Stimulated activated naive CD8-positive, alpha-beta T cell treated with anti-CD3 and anti-CD28 coated beads, Interleukin-15, Interleukin-2, amounts not matched to agents 100 ng/mL and 50 ng/mL, for 24 hours (primary cell): Measurements from ENCODE around the gene ASMT.
"Not testable (repeated sequence)": the region's sequence is repeated elsewhere in the genome, so short reads cannot be mapped to it uniquely, and the experiment has no call there.

ENCODE experiments used
- H3K27ac Mint-ChIP-seq: one replicate; pipeline ENCODE4 v1.8.0; 2021; ENCODE audit warnings: mild to moderate bottlenecking, mixed read lengths
- H3K27me3 Mint-ChIP-seq: one replicate; pipeline ENCODE4 v1.8.0; 2021; ENCODE audit warnings: mixed read lengths
- H3K36me3 Mint-ChIP-seq: one replicate; pipeline ENCODE4 v1.8.0; 2021; ENCODE audit warnings: low read depth, mixed read lengths
- H3K4me1 Mint-ChIP-seq: one replicate; pipeline ENCODE4 v1.8.0; 2021; ENCODE audit warnings: low read depth, mixed read lengths
- H3K4me3 Mint-ChIP-seq: one replicate; pipeline ENCODE4 v1.8.0; 2021; ENCODE audit warnings: mild to moderate bottlenecking, mixed read lengths
- H3K9me3 Mint-ChIP-seq: one replicate; pipeline ENCODE4 v1.8.0; 2021; ENCODE audit warnings: mixed read lengths

The ASMT gene

GRCh38 chrX:1606496-1606895 is 8.4 kb upstream of the ASMT start:
- Mint-ChIP-seq H3K36me3 (peaks cover 32% of the 10 kb centered on the region), H3K4me3 (no peak overlapping the region), H3K27me3 (no peaks in the 10 kb centered on the region), H3K4me1 (no peaks in the 10 kb centered on the region), H3K9me3 (no peaks in the 10 kb centered on the region), H3K27ac (no peak overlapping the region)

- Mint-ChIP-seq H3K36me3 (peaks cover 5% of the 10 kb centered on the region), H3K27ac (no peak overlapping the region), H3K9me3 (no peaks in the 10 kb centered on the region), H3K4me3 (no peak overlapping the region), H3K4me1 (no peaks in the 10 kb centered on the region), H3K27me3 (no peaks in the 10 kb centered on the region)
Measured at GRCh38 chrX:1609311-1609710, 5.5 kb upstream of the ASMT start.

DNA sequence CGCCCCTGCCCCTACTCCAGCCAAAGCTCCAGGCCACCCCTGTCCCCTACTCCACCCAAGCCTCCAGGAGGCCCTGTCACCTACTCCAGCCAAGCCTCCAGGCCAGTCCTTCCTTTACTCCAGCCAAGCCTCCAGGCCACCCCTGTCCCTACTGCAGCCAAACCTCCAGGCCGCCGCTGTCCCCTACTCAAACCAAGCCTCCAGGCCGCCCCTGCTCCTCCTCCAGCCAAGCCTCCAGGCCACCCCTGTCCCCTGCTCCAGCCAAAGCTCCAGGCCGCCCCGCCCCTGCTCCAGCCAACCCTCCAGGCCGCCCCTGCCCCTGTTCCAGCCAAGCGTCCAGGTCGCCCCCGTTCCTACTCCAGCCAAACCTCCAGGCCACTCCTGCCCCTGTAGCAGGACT is 5.1 kb upstream of the ASMT start:
- Mint-ChIP-seq H3K27me3 (no peaks in the 10 kb centered on the region), H3K4me3 (no peak overlapping the region), H3K36me3 (peaks cover 2% of the 10 kb centered on the region), H3K9me3 (no peaks in the 10 kb centered on the region), H3K27ac (no peak overlapping the region), H3K4me1 (no peaks in the 10 kb centered on the region)

GRCh38 chrX:1610166-1610565 is 4.7 kb upstream of the ASMT start:
- Mint-ChIP-seq H3K4me3 (no peak overlapping the region), H3K27me3 (no peaks in the 10 kb centered on the region), H3K9me3 (no peaks in the 10 kb centered on the region), H3K36me3 (no peaks in the 10 kb centered on the region), H3K27ac (no peak overlapping the region), H3K4me1 (no peaks in the 10 kb centered on the region)

- H3K27me3 Mint-ChIP-seq = no peaks in the 10 kb centered on the region
- H3K4me1 Mint-ChIP-seq = no peaks in the 10 kb centered on the region
- H3K4me3 Mint-ChIP-seq = no peak overlapping the region
- no peaks in the 10 kb centered on the region for H3K9me3 Mint-ChIP-seq
- no peaks in the 10 kb centered on the region for H3K36me3 Mint-ChIP-seq
- H3K27ac Mint-ChIP-seq = no peak overlapping the region
Measured at GRCh38 chrX:1610736-1611135, 4.1 kb upstream of the ASMT start.

DNA sequence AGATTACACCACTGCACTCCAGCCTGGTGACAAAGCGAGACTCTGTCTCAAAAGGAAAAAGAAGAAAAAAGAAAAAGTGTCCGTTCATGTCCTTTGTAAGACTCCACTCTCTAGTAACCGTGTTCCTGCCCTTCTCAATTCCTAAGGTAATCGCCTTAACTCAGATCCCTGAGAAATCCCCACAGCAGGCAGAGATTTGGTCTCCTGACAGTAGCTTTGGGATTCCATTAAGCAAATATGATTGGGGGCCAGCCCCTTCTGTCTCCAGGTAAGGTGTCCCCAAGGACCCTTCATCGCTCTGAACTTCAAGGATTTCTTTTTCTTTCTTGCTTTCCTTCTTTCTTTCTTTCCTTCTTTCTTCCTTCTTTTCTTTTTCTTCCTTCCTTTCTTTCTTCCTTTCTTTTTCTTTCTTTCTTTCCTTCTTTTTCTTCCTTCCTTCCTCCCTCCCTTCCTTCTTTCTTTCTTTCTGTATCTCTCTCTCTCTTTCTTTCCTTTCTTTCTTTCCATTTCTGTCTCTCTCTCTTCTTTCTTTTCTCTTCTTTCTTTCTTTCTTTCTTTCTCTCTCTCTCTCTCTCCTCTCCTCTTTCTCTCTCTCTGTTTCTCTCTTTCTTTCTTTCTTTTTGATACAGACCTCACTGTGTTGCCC is 2.1 kb upstream of the ASMT start:
- no peak overlapping the region for H3K27ac Mint-ChIP-seq
- H3K27me3 Mint-ChIP-seq = no peaks in the 10 kb centered on the region

GRCh38 chrX:1618689-1619088 is 3.8 kb downstream of the ASMT start:
- Mint-ChIP-seq H3K36me3 (no peaks in the 10 kb centered on the region), H3K9me3 (no peaks in the 10 kb centered on the region), H3K4me1 (peaks cover 7% of the 10 kb centered on the region), H3K27ac (no peak overlapping the region), H3K4me3 (no peak overlapping the region), H3K27me3 (no peaks in the 10 kb centered on the region)

More for the DNA sequence above, 2.1 kb upstream of the ASMT start:
- Mint-ChIP-seq H3K4me1 (no peaks in the 10 kb centered on the region), H3K4me3 (no peak overlapping the region), H3K9me3 (no peaks in the 10 kb centered on the region), H3K36me3 (no peaks in the 10 kb centered on the region)

GRCh38 chrX:1623691-1624090 is 8.8 kb downstream of the ASMT start:
- H3K9me3 Mint-ChIP-seq = no peaks in the 10 kb centered on the region
- no peak overlapping the region for H3K4me3 Mint-ChIP-seq
- no peaks in the 10 kb centered on the region for H3K36me3 Mint-ChIP-seq
- no peaks in the 10 kb centered on the region for H3K27me3 Mint-ChIP-seq
- peaks cover 7% of the 10 kb centered on the region for H3K4me1 Mint-ChIP-seq
- no peak overlapping the region for H3K27ac Mint-ChIP-seq

- not testable (repeated sequence) for H3K36me3 Mint-ChIP-seq, H3K27me3 Mint-ChIP-seq, H3K4me3 Mint-ChIP-seq, H3K27ac Mint-ChIP-seq, H3K4me1 Mint-ChIP-seq, H3K9me3 Mint-ChIP-seq
Measured at GRCh38 chrX:1624158-1624860, 9.4 kb downstream of the ASMT start.

DNA sequence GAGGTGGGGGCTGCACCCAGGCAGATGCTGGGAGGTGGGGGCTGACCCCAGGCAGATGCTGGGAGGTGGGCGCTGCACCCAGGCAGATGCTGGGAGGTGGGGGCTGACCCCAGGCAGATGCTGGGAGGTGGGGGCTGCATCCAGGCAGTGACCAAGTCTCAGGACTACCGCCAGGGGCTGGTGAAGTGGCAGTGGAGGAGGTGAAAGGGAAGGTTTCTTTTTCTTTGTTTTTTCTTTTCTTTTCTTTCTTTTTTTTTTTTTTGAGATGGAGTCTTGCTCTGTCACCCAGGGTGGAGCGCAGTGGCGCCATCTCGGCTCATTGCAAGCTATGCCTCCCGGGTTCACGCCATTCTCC is 10.0 kb downstream of the ASMT start:
- H3K4me3 Mint-ChIP-seq, H3K36me3 Mint-ChIP-seq, H3K27ac Mint-ChIP-seq: not testable (repeated sequence)

DNA sequence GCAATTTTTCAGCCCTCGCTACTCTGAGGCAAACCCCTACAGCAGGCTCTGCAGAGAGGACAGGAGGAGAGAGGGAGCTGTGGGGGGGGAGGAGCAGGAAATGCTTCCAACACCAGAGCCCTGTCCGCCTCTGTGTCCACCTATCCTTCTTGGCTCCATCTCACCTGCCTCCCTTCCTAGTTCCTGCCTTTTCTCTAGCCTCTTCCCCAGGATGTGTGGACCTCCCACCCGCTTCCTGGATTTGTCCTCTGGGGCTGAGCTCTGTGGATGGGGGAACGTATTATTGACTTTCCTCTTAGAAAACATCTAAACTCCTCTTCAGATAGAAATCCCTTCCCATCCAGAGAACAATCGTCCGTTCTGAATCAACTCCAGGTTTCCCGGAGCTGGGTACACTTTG is 14.4 kb downstream of the ASMT start:
- Mint-ChIP-seq H3K27ac (no peak overlapping the region), H3K36me3 (no peaks in the 10 kb centered on the region), H3K4me3 (no peak overlapping the region), H3K9me3 (no peaks in the 10 kb centered on the region), H3K4me1 (no peaks in the 10 kb centered on the region), H3K27me3 (no peaks in the 10 kb centered on the region)

More for the DNA sequence above, 10.0 kb downstream of the ASMT start:
- H3K4me1 Mint-ChIP-seq, H3K27me3 Mint-ChIP-seq, H3K9me3 Mint-ChIP-seq: not testable (repeated sequence)

GRCh38 chrX:1646009-1646408 is 31.1 kb downstream of the ASMT start:
- Mint-ChIP-seq H3K36me3 (no peaks in the 10 kb centered on the region), H3K4me1 (peaks cover 3% of the 10 kb centered on the region), H3K9me3 (peaks cover 11% of the 10 kb centered on the region), H3K4me3 (no peak overlapping the region), H3K27me3 (peaks cover 9% of the 10 kb centered on the region), H3K27ac (no peak overlapping the region)

GRCh38 chrX:1649621-1650020 is 34.8 kb downstream of the ASMT start:
- Mint-ChIP-seq H3K4me3 (no peak overlapping the region), H3K9me3 (peaks cover 11% of the 10 kb centered on the region), H3K27me3 (peaks cover 9% of the 10 kb centered on the region), H3K4me1 (peaks cover 6% of the 10 kb centered on the region), H3K36me3 (no peaks in the 10 kb centered on the region), H3K27ac (no peak overlapping the region)

DNA sequence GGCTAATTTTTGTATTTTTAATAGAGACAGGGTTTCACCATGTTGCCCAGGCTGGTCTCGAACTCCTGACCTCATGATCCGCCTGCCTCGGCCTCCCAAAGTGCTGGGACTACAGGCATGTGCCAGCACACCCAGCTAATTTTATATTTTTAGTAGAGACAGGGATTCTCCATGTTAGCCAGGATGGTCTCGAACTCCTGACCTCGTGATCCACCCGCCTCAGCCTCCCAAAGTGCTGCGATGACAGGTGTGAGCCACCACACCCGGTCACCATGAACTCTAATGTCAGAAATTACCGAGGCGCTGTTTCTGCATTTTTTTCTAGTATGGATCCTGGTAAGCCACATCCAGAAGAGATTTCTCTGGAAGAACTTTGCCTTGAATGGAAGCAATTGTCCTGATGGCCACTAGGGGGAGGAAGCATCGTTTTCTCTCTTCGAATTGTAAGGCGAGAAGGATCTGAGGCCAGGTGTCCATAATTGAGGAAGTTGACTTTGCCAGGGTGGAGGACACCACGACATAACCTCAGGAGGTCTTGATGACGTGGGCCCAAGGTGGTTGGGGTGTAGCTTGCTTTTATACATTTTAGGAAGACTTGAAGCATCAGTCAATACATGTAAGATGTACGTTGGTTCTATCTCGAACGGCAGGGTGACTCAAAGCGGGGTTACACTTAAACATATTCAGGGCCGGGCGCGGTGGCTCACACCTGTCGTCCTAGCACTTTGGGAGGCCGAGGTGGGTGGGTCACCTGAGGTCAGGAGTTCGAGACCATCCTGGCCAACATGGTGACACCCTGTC is 37.4 kb downstream of the ASMT start:
- H3K36me3 Mint-ChIP-seq, H3K9me3 Mint-ChIP-seq, H3K27me3 Mint-ChIP-seq, H3K4me3 Mint-ChIP-seq, H3K27ac Mint-ChIP-seq, H3K4me1 Mint-ChIP-seq: not testable (repeated sequence)

GRCh38 chrX:1656379-1656778 is 41.5 kb downstream of the ASMT start:
- no peak overlapping the region for H3K27ac Mint-ChIP-seq
- H3K4me1 Mint-ChIP-seq = peaks cover 27% of the 10 kb centered on the region
- H3K27me3 Mint-ChIP-seq = no peaks in the 10 kb centered on the region
- no peaks in the 10 kb centered on the region for H3K36me3 Mint-ChIP-seq
- H3K9me3 Mint-ChIP-seq = no peaks in the 10 kb centered on the region
- no peak overlapping the region for H3K4me3 Mint-ChIP-seq
